NCI-H1694 treated with DMSO at 0.1 percent for 48 hours (cell line): ENCODE data around the gene SIRT6.
"Not testable (repeated sequence)": the region's sequence is repeated elsewhere in the genome, so short reads cannot be mapped to it uniquely, and the experiment has no call there.

Experiments used
- DNase-seq: peaks from one replicate; lab custom pipeline; 2025; lab: John Stamatoyannopoulos, UW

SIRT6 gene

GRCh38 chr19:4134351-4134750 lies 48.0 kb downstream of the SIRT6 start:
- DNase-seq: no peak

- DNase-seq: no peak
These were observed 51.5 kb downstream of the SIRT6 start for GRCh38 chr19:4130744-4131438.

- not testable (repeated sequence) for DNase-seq
These were observed 53.3 kb downstream of the SIRT6 start for GRCh38 chr19:4129050-4129449.

GRCh38 chr19:4127322-4127721 lies 55.0 kb downstream of the SIRT6 start:
- DNase-seq: not testable (repeated sequence)

- DNase-seq: no peak
These were observed 57.7 kb downstream of the SIRT6 start for GRCh38 chr19:4124638-4125037.
